H9 (cell line): Measurements from ENCODE around the gene PFKL. TPM values are rescaled to one million over a fixed set of nuclear protein-coding genes. Genes with fewer than 3 reads are reported as not detected.

Experiments used
- DNase-seq: peaks from one replicate; pipeline ENCODE4 v3.0.0-alpha.2; 2017
- H2AFZ ChIP-seq: one replicate; pipeline ENCODE4 v1.6.1; 2013; ENCODE audit warnings: mild to moderate bottlenecking, low read length, control low read depth, moderate library complexity
- H2AK5ac ChIP-seq: 2 replicates; pipeline ENCODE4 v1.6.1; 2013; ENCODE audit warnings: low read length, control low read depth, mixed read lengths; ENCODE audit not compliant: insufficient read length
- H2BK120ac ChIP-seq: one replicate; pipeline ENCODE4 v1.6.1; 2013; ENCODE audit warnings: low read depth, mild to moderate bottlenecking, low read length, control low read depth, inconsistent platforms; ENCODE audit not compliant: poor library complexity, severe bottlenecking
- H2BK12ac ChIP-seq: 2 replicates; pipeline ENCODE4 v1.6.1; 2013; ENCODE audit warnings: low read length, control low read depth, mixed read lengths, low read depth; ENCODE audit not compliant: insufficient read length
- H2BK15ac ChIP-seq: 2 replicates; pipeline ENCODE4 v1.6.1; 2013; ENCODE audit warnings: low read depth, low read length, control low read depth
- H2BK20ac ChIP-seq: one replicate; pipeline ENCODE4 v1.6.1; 2013; ENCODE audit warnings: low read depth, mild to moderate bottlenecking, low read length, control low read depth, inconsistent platforms; ENCODE audit not compliant: poor library complexity, severe bottlenecking
- H2BK5ac ChIP-seq: 2 replicates; pipeline ENCODE4 v1.6.1; 2013; ENCODE audit warnings: low read length, control low read depth, mixed read lengths; ENCODE audit not compliant: insufficient read length
- H3K14ac ChIP-seq: 2 replicates; pipeline ENCODE4 v1.6.1; 2013; ENCODE audit warnings: low read length, control low read depth; ENCODE audit not compliant: insufficient read depth
- H3K18ac ChIP-seq: 2 replicates; pipeline ENCODE4 v1.6.1; 2013; ENCODE audit warnings: low read depth, mild to moderate bottlenecking, mixed read lengths, low read length, control low read depth; ENCODE audit not compliant: insufficient read length
- H3K23ac ChIP-seq: 2 replicates; pipeline ENCODE4 v1.6.1; 2013; ENCODE audit warnings: low read length, control low read depth, mixed read lengths, low read depth; ENCODE audit not compliant: insufficient read length
- H3K23me2 ChIP-seq: 2 replicates; pipeline ENCODE4 v1.6.1; 2013; ENCODE audit warnings: low read depth, mild to moderate bottlenecking, mixed read lengths, low read length, control low read depth; ENCODE audit not compliant: insufficient read length, poor library complexity, severe bottlenecking
- H3K27ac ChIP-seq: 2 replicates; pipeline ENCODE4 v1.5.1; 2013; ENCODE audit warnings: low read length, control low read depth, mixed read lengths, low read depth; ENCODE audit not compliant: insufficient read length
- H3K27me3 ChIP-seq: 2 replicates; pipeline ENCODE4 v1.6.1; 2013; ENCODE audit warnings: low read length, control low read depth, inconsistent platforms; ENCODE audit not compliant: insufficient read depth
- H3K4ac ChIP-seq: 2 replicates; pipeline ENCODE4 v1.6.1; 2013; ENCODE audit warnings: low read depth, mild to moderate bottlenecking, control low read depth, inconsistent platforms, low read length, moderate library complexity
- H3K4me1 ChIP-seq: 2 replicates; pipeline ENCODE4 v1.6.1; 2013; ENCODE audit warnings: low read length, control low read depth, inconsistent platforms; ENCODE audit not compliant: insufficient read depth
- H3K4me2 ChIP-seq: 2 replicates; pipeline ENCODE4 v1.6.1; 2013; ENCODE audit warnings: low read length, control low read depth, mixed read lengths; ENCODE audit not compliant: insufficient read length, insufficient read depth
- H3K56ac ChIP-seq: 2 replicates; pipeline ENCODE4 v1.6.1; 2013; ENCODE audit warnings: low read depth, mild to moderate bottlenecking, mixed read lengths, low read length, control low read depth; ENCODE audit not compliant: insufficient read length
- H3K79me1 ChIP-seq: 2 replicates; pipeline ENCODE4 v1.6.1; 2013; ENCODE audit warnings: low read depth, mild to moderate bottlenecking, moderate library complexity, low read length, control low read depth, inconsistent platforms; ENCODE audit not compliant: insufficient read depth, poor library complexity, severe bottlenecking
- H3K79me2 ChIP-seq: 2 replicates; pipeline ENCODE4 v1.6.1; 2013; ENCODE audit warnings: low read length, control low read depth, inconsistent platforms; ENCODE audit not compliant: insufficient read depth
- H3K9ac ChIP-seq: 2 replicates; pipeline ENCODE4 v1.6.1; 2013; ENCODE audit warnings: low read length, control low read depth, mixed read lengths; ENCODE audit not compliant: insufficient read length; ENCODE audit errors: extremely low read depth
- H3K9me3 ChIP-seq: one replicate; pipeline ENCODE4 v1.6.1; 2013; ENCODE audit warnings: low read depth, low read length, inconsistent platforms; ENCODE audit not compliant: control insufficient read depth
- H3T11ph ChIP-seq: one replicate; pipeline ENCODE4 v1.6.1; 2013; ENCODE audit warnings: mild to moderate bottlenecking, low read length, control low read depth, inconsistent platforms
- H4K20me1 ChIP-seq: one replicate; pipeline ENCODE4 v1.6.1; 2013; ENCODE audit not compliant: control insufficient read depth, insufficient read length, insufficient read depth
- H4K5ac ChIP-seq: 2 replicates; pipeline ENCODE4 v1.6.1; 2013; ENCODE audit warnings: low read depth, mild to moderate bottlenecking, mixed read lengths, low read length, control low read depth; ENCODE audit not compliant: insufficient read length
- H4K8ac ChIP-seq: replicated peaks from 2 replicates; pipeline ENCODE4 v1.6.1; 2013; ENCODE audit warnings: low read length, control low read depth, mixed read lengths, low read depth; ENCODE audit not compliant: insufficient read length
- H4K91ac ChIP-seq: 2 replicates; pipeline ENCODE4 v1.6.1; 2013; ENCODE audit warnings: low read depth, mild to moderate bottlenecking, moderate library complexity, mixed read lengths, low read length, control low read depth; ENCODE audit not compliant: insufficient read length
- H3K27ac Mint-ChIP-seq, 3 experiments: 2 replicates in 2 of 3; 3 replicates in 1 of 3; pipeline ENCODE4 v1.8.0; 2020 to 2021; ENCODE audit warnings: mixed read lengths in 3 of 3, mild to moderate bottlenecking in 1 of 3, moderate library complexity in 1 of 3
- H3K27me3 Mint-ChIP-seq: 2 replicates; pipeline ENCODE4 v1.8.0; 2021; ENCODE audit warnings: low read depth, mild to moderate bottlenecking, moderate library complexity, mixed read lengths
- H3K36me3 Mint-ChIP-seq, 3 experiments: 2 replicates in 2 of 3; 3 replicates in 1 of 3; pipeline ENCODE4 v1.8.0; 2020 to 2021; ENCODE audit warnings: low read depth in 3 of 3, mixed read lengths in 3 of 3; ENCODE audit not compliant: insufficient read depth in 1 of 3
- H3K4me1 Mint-ChIP-seq, 2 experiments: 2 replicates each; pipeline ENCODE4 v1.8.0; 2020; ENCODE audit warnings: mixed read lengths in 2 of 2
- H3K4me3 Mint-ChIP-seq, 2 experiments: 2 replicates in 1 of 2; 3 replicates in 1 of 2; pipeline ENCODE4 v1.8.0; 2020 to 2021; ENCODE audit warnings: mild to moderate bottlenecking in 2 of 2, mixed read lengths in 2 of 2, moderate library complexity in 1 of 2
- H3K9me3 Mint-ChIP-seq, 2 experiments: 2 replicates in 1 of 2; 3 replicates in 1 of 2; pipeline ENCODE4 v1.8.0; 2020; ENCODE audit warnings: mild to moderate bottlenecking in 2 of 2, mixed read lengths in 2 of 2, moderate library complexity in 1 of 2
- WGBS: extraction: QIAGEN DNeasy Blood & Tissue Kit; methylation state at CpG from one replicate; pipeline ENCODE4 v1.1.7; 2013; ENCODE audit warnings: missing lambda C conversion rate, low lambda C conversion rate, mixed read lengths; ENCODE audit not compliant: insufficient read length; ENCODE audit errors: extremely low coverage; 5-methylcytosine and 5-hydroxymethylcytosine counted together
- total RNA-seq: library from RNA; stranded (reverse); gene quantifications from 2 replicates; pipeline ENCODE4 v1.2.1, GENCODE V29; 2021
- TF ChIP-seq, protein P1 (sequence below): fragments of 200-600 bp; sonication (generic); conservative IDR thresholded peaks from 3 replicates; pipeline ENCODE4 v1.8.0; 2021; ENCODE audit warnings: antibody characterized with exemption, mild to moderate bottlenecking

PFKL gene
- total RNA-seq, 1 experiment from 2014 or later: 107 TPM

DNA sequence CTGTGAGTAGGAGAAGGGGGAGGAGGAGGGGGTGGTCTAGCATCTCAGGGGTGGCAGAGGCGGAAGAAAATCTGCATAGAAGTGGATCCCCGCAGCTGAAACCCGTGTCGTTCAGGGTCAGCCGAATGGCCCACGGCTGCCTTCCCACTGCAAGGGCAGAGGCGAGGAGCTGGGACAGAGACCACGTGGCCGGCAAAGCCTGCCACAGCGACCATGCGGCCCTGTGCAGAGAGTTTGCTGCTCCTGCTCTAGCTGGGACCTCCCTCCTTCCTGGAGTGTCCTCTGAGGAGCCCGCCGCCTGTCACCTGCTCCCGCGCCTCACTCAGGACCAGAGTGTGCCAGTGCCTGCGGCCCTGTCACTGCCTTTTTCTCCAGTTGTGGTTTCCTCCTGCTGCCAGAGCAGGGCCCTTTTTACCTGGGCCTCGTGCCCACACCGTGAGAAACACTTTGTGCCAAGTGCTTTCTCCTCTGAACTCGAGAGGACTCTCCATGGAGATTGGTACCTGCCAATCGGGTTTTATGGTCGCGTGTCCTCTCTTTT, 48.1 kb downstream of the PFKL start:
- Histone ChIP-seq H2AFZ (no peak overlapping the region), H3K79me1 (no peaks in the 10 kb centered on the region), H3K27me3 (no peaks in the 10 kb centered on the region), H3K23ac (no peak overlapping the region), H2BK12ac (no peak overlapping the region), H3K4me2 (no peak overlapping the region), H2AK5ac (no peak overlapping the region), H2BK20ac (no peak overlapping the region), H3T11ph (no peak overlapping the region), H3K4ac (no peak overlapping the region), H3K9ac (no peak overlapping the region), H3K14ac (no peak overlapping the region), H3K18ac (no peak overlapping the region), H2BK5ac (no peak overlapping the region), H4K91ac (no peak overlapping the region), H2BK120ac (no peak overlapping the region), H4K5ac (no peak overlapping the region), H3K4me1 (no peaks in the 10 kb centered on the region), H4K8ac (no peak overlapping the region), H2BK15ac (no peak overlapping the region), H4K20me1 (no peaks in the 10 kb centered on the region), H3K56ac (no peak overlapping the region), H3K27ac (no peak overlapping the region), H3K23me2 (no peaks in the 10 kb centered on the region), H3K79me2 (no peaks in the 10 kb centered on the region), H3K9me3 (no peaks in the 10 kb centered on the region)
- Mint-ChIP-seq H3K4me1 (peaks cover 4 to 8% of the 10 kb centered on the region in 2 experiments), H3K9me3 (no peaks in the 10 kb centered on the region), H3K4me3 (no peak overlapping the region), H3K27ac (no peak overlapping the region), H3K36me3 (no peaks in the 10 kb centered on the region), H3K27me3 (peaks cover 5% of the 10 kb centered on the region)
- TF ChIP-seq, protein P1, sequence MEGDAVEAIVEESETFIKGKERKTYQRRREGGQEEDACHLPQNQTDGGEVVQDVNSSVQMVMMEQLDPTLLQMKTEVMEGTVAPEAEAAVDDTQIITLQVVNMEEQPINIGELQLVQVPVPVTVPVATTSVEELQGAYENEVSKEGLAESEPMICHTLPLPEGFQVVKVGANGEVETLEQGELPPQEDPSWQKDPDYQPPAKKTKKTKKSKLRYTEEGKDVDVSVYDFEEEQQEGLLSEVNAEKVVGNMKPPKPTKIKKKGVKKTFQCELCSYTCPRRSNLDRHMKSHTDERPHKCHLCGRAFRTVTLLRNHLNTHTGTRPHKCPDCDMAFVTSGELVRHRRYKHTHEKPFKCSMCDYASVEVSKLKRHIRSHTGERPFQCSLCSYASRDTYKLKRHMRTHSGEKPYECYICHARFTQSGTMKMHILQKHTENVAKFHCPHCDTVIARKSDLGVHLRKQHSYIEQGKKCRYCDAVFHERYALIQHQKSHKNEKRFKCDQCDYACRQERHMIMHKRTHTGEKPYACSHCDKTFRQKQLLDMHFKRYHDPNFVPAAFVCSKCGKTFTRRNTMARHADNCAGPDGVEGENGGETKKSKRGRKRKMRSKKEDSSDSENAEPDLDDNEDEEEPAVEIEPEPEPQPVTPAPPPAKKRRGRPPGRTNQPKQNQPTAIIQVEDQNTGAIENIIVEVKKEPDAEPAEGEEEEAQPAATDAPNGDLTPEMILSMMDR: no peak
- no CpG with 5 or more reads among the region's 22 CpGs for WGBS
- no peak for DNase-seq
